ENCODE measurements around the gene NUDT19. TPM values are rescaled to one million over a fixed set of nuclear protein-coding genes. Genes with fewer than 3 reads are reported as not detected.

The NUDT19 gene
- total and polyA plus RNA-seq, 10 of the 15 experiments (the other 5 are each of a cell fraction or from before 2014, with no cell fraction given) = 8.5 to 31.0 (median 17.0) TPM

DNA sequence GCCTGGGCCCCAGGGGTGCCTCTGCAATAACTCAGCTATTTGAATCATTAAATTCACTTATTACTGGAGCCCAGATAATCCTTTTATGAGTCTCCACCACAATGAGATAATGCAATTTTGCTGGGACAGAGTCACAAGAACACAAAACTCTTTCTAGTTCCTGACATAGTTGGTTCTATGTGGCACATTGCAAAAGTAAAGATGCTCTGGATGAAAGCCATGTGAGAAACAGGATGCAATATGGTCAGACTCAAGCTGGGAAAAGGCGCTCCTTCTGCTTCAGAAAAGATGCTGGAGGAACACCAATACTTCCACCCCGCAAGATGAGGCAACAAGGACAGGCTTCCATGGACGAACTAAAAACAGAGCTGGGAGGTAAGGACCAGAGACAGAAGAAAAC is 22.3 kb upstream of the NUDT19 start:
- 87% methylated on average over 3 of the region's 3 CpGs for WGBS (ENCODE audit: insufficient coverage, insufficient replicate concordance, low lambda C conversion rate, missing lambda C conversion rate)
- no peak for FAIRE-seq
- no peaks in the 10 kb centered on the region for H3K27me3 ChIP-seq (replicated peaks in 1 of 2; ENCODE audit: control insufficient read depth in 2 of 2, insufficient read depth in 2 of 2, low read length in 1 of 2)
- no peak overlapping the region for H2AFZ ChIP-seq (ENCODE audit: control insufficient read depth, low read depth, low read length)
- SMC1A ChIA-PET (ENCODE audit: uncharacterized antibody, unreplicated experiment) = no interaction called here
- ATAC-seq = no peak
- TF ChIP-seq, protein P1, sequence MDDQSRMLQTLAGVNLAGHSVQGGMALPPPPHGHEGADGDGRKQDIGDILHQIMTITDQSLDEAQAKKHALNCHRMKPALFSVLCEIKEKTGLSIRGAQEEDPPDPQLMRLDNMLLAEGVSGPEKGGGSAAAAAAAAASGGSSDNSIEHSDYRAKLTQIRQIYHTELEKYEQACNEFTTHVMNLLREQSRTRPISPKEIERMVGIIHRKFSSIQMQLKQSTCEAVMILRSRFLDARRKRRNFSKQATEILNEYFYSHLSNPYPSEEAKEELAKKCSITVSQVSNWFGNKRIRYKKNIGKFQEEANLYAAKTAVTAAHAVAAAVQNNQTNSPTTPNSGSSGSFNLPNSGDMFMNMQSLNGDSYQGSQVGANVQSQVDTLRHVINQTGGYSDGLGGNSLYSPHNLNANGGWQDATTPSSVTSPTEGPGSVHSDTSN (IDR thresholded peaks at IDR 0.05; ENCODE audit: insufficient replicate concordance, low read depth, low read length) = no peak
- TF ChIP-seq, protein P2, sequence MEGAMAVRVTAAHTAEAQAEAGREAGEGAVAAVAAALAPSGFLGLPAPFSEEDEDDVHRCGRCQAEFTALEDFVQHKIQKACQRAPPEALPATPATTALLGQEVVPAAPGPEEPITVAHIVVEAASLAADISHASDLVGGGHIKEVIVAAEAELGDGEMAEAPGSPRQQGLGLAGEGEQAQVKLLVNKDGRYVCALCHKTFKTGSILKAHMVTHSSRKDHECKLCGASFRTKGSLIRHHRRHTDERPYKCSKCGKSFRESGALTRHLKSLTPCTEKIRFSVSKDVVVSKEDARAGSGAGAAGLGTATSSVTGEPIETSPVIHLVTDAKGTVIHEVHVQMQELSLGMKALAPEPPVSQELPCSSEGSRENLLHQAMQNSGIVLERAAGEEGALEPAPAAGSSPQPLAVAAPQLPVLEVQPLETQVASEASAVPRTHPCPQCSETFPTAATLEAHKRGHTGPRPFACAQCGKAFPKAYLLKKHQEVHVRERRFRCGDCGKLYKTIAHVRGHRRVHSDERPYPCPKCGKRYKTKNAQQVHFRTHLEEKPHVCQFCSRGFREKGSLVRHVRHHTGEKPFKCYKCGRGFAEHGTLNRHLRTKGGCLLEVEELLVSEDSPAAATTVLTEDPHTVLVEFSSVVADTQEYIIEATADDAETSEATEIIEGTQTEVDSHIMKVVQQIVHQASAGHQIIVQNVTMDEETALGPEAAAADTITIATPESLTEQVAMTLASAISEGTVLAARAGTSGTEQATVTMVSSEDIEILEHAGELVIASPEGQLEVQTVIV (IDR thresholded peaks at IDR 0.05; ENCODE audit: borderline replicate concordance, partially characterized antibody) = no peak
- TF ChIP-seq, protein P3, sequence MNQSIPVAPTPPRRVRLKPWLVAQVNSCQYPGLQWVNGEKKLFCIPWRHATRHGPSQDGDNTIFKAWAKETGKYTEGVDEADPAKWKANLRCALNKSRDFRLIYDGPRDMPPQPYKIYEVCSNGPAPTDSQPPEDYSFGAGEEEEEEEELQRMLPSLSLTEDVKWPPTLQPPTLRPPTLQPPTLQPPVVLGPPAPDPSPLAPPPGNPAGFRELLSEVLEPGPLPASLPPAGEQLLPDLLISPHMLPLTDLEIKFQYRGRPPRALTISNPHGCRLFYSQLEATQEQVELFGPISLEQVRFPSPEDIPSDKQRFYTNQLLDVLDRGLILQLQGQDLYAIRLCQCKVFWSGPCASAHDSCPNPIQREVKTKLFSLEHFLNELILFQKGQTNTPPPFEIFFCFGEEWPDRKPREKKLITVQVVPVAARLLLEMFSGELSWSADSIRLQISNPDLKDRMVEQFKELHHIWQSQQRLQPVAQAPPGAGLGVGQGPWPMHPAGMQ (IDR thresholded peaks at IDR 0.05; ENCODE audit: borderline replicate concordance) = no peak
- no peak for TF ChIP-seq CHD4 (IDR thresholded peaks at IDR 0.05)
- TF ChIP-seq WRNIP1 (IDR thresholded peaks at IDR 0.05; ENCODE audit: borderline replicate concordance, low read depth, low read length) = no peak
- TF ChIP-seq, protein P4, sequence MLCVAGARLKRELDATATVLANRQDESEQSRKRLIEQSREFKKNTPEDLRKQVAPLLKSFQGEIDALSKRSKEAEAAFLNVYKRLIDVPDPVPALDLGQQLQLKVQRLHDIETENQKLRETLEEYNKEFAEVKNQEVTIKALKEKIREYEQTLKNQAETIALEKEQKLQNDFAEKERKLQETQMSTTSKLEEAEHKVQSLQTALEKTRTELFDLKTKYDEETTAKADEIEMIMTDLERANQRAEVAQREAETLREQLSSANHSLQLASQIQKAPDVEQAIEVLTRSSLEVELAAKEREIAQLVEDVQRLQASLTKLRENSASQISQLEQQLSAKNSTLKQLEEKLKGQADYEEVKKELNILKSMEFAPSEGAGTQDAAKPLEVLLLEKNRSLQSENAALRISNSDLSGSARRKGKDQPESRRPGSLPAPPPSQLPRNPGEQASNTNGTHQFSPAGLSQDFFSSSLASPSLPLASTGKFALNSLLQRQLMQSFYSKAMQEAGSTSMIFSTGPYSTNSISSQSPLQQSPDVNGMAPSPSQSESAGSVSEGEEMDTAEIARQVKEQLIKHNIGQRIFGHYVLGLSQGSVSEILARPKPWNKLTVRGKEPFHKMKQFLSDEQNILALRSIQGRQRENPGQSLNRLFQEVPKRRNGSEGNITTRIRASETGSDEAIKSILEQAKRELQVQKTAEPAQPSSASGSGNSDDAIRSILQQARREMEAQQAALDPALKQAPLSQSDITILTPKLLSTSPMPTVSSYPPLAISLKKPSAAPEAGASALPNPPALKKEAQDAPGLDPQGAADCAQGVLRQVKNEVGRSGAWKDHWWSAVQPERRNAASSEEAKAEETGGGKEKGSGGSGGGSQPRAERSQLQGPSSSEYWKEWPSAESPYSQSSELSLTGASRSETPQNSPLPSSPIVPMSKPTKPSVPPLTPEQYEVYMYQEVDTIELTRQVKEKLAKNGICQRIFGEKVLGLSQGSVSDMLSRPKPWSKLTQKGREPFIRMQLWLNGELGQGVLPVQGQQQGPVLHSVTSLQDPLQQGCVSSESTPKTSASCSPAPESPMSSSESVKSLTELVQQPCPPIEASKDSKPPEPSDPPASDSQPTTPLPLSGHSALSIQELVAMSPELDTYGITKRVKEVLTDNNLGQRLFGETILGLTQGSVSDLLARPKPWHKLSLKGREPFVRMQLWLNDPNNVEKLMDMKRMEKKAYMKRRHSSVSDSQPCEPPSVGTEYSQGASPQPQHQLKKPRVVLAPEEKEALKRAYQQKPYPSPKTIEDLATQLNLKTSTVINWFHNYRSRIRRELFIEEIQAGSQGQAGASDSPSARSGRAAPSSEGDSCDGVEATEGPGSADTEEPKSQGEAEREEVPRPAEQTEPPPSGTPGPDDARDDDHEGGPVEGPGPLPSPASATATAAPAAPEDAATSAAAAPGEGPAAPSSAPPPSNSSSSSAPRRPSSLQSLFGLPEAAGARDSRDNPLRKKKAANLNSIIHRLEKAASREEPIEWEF (IDR thresholded peaks at IDR 0.05; ENCODE audit: insufficient replicate concordance, low read depth, low read length) = no peak
- TF ChIP-seq EZH2 (IDR thresholded peaks at IDR 0.05; ENCODE audit: borderline replicate concordance, control insufficient read depth, low read depth, low read length) = no peak
- RAD21 ChIA-PET (ENCODE audit: unreplicated experiment) = no interaction called here
- peaks cover 45% of the 10 kb centered on the region for H3K79me2 ChIP-seq (ENCODE audit: control insufficient read depth, insufficient read depth, low read length)
- no peaks in the 10 kb centered on the region for H3K9me3 ChIP-seq (replicated peaks; ENCODE audit: control insufficient read depth, insufficient read depth, low read length)
- H3K36me3 ChIP-seq (ENCODE audit: control insufficient read depth in 2 of 2, insufficient read depth in 2 of 2, low read length in 1 of 2) = no peaks in the 10 kb centered on the region; a peak in 2 of 4 replicates
- peaks cover 17% of the 10 kb centered on the region for H3K4me1 ChIP-seq (ENCODE audit: control insufficient read depth, insufficient read depth, low read length)
- BruUV-seq (replicated peaks) = no TSS peak
- H4K20me1 ChIP-seq (ENCODE audit: control insufficient read depth, insufficient read depth) = 0 out of 2 replicates have a peak, but pooled peaks cover 2% of the 10 kb centered on the region
- CTCF ChIA-PET = interaction anchor here (2.0 kb wide), 1 partner anchor 24 kb away, joined by 5 read pairs; no protein-coding TSS in a partner anchor
- no peak overlapping the region for H3K27ac ChIP-seq (ENCODE audit: control insufficient read depth, insufficient read depth)
- H3K4me3 ChIP-seq = no peak overlapping the region
- in situ Hi-C loops (cut with MboI) (no loop called here), intact Hi-C loops (cut with micrococcal nuclease; ENCODE audit: unreplicated experiment) (no loop called here)
- no peak overlapping the region for H3K9ac ChIP-seq (ENCODE audit: control insufficient read depth, insufficient read depth, low read length)
- POLR2A ChIA-PET = no interaction called here
- H3K4me2 ChIP-seq (ENCODE audit: control insufficient read depth, insufficient read depth) = no peak overlapping the region
- no peak for DNase-seq (ENCODE audit: low read depth, low spot score)
